Trophoblast cell (in vitro differentiated cells and primary cell): ENCODE results near the gene GAK.

ENCODE experiments used
- DNase-seq, 2 donors: peaks; one replicate each; pipeline ENCODE4 v3.0.0-alpha.2; 2016
- H2AFZ ChIP-seq: 2 replicates; pipeline ENCODE4 v1.6.1; 2013; ENCODE audit warnings: low read length, moderate library complexity, mild to moderate bottlenecking; ENCODE audit not compliant: insufficient read depth, poor library complexity
- H2AK5ac ChIP-seq: 2 replicates; pipeline ENCODE4 v1.6.1; 2013; ENCODE audit warnings: mild to moderate bottlenecking, low read length
- H2BK120ac ChIP-seq: 2 replicates; pipeline ENCODE4 v1.6.1; 2013; ENCODE audit warnings: low read length, mild to moderate bottlenecking, moderate library complexity; ENCODE audit not compliant: insufficient read depth, poor library complexity
- H2BK12ac ChIP-seq: 2 replicates; pipeline ENCODE4 v1.6.1; 2013; ENCODE audit warnings: mild to moderate bottlenecking, low read length, moderate library complexity
- H2BK5ac ChIP-seq: 2 replicates; pipeline ENCODE4 v1.6.1; 2013; ENCODE audit warnings: low read length, low read depth, moderate library complexity, mild to moderate bottlenecking; ENCODE audit not compliant: poor library complexity
- H3K14ac ChIP-seq: 2 replicates; pipeline ENCODE4 v1.6.1; 2013; ENCODE audit warnings: mild to moderate bottlenecking, low read length
- H3K18ac ChIP-seq: 2 replicates; pipeline ENCODE4 v1.6.1; 2013; ENCODE audit warnings: mild to moderate bottlenecking, low read length
- H3K23ac ChIP-seq: 2 replicates; pipeline ENCODE4 v1.6.1; 2013; ENCODE audit warnings: low read length
- H3K27ac ChIP-seq: 2 replicates; pipeline ENCODE4 v1.5.1; 2013; ENCODE audit warnings: low read depth, mild to moderate bottlenecking, inconsistent platforms, low read length, moderate library complexity
- H3K27me3 ChIP-seq: 2 replicates; pipeline ENCODE4 v1.6.1; 2013; ENCODE audit warnings: inconsistent platforms, mild to moderate bottlenecking, low read length, moderate library complexity; ENCODE audit not compliant: insufficient read depth
- H3K36me3 ChIP-seq, 2 experiments: 1 replicate in 1 of 2; 2 replicates in 1 of 2; pipeline ENCODE4 v1.6.1; 2013; ENCODE audit warnings: low read length in 2 of 2, mild to moderate bottlenecking in 2 of 2, moderate library complexity in 1 of 2; ENCODE audit not compliant: insufficient read depth in 2 of 2, control insufficient read depth in 1 of 2
- H3K4ac ChIP-seq: 2 replicates; pipeline ENCODE4 v1.6.1; 2013; ENCODE audit warnings: low read depth, mild to moderate bottlenecking, low read length, moderate library complexity
- H3K4me1 ChIP-seq, 2 experiments: 1 replicate in 1 of 2; 2 replicates in 1 of 2; pipeline ENCODE4 v1.6.1; 2013; ENCODE audit warnings: low read length in 2 of 2, mild to moderate bottlenecking in 2 of 2, moderate library complexity in 1 of 2; ENCODE audit not compliant: insufficient read depth in 2 of 2, control insufficient read depth in 1 of 2
- H3K4me2 ChIP-seq: 2 replicates; pipeline ENCODE4 v1.6.1; 2013; ENCODE audit warnings: inconsistent platforms, mild to moderate bottlenecking, low read length, moderate library complexity
- H3K4me3 ChIP-seq: 2 replicates; pipeline ENCODE4 v1.5.1; 2013; ENCODE audit warnings: mild to moderate bottlenecking, low read depth, low read length, inconsistent platforms
- H3K79me1 ChIP-seq: one replicate; pipeline ENCODE4 v1.6.1; 2013; ENCODE audit warnings: low read length
- H3K79me2 ChIP-seq: 2 replicates; pipeline ENCODE4 v1.6.1; 2013; ENCODE audit warnings: low read length, mild to moderate bottlenecking; ENCODE audit not compliant: control insufficient read depth, insufficient read depth, poor library complexity
- H3K9ac ChIP-seq: 2 replicates; pipeline ENCODE4 v1.6.1; 2013; ENCODE audit warnings: mild to moderate bottlenecking, low read length
- H3K9me3 ChIP-seq: 2 replicates; pipeline ENCODE4 v1.6.1; 2013; ENCODE audit warnings: low read depth, mild to moderate bottlenecking, control low read depth, inconsistent platforms, low read length; ENCODE audit not compliant: insufficient read depth
- H4K12ac ChIP-seq: 2 replicates; pipeline ENCODE4 v1.6.1; 2013; ENCODE audit warnings: low read depth, mild to moderate bottlenecking, low read length, moderate library complexity
- H4K8ac ChIP-seq: 2 replicates; pipeline ENCODE4 v1.6.1; 2013; ENCODE audit warnings: low read depth, mild to moderate bottlenecking, low read length, moderate library complexity
- H4K91ac ChIP-seq: one replicate; pipeline ENCODE4 v1.6.1; 2013; ENCODE audit warnings: low read depth, mild to moderate bottlenecking, low read length, moderate library complexity
- WGBS: extraction: QIAGEN DNeasy Blood & Tissue Kit; methylation state at CpG from one replicate; pipeline ENCODE4 v1.1.7; 2013; ENCODE audit warnings: missing lambda C conversion rate; ENCODE audit not compliant: insufficient read length, insufficient coverage; ENCODE audit errors: extremely low coverage; 5-methylcytosine and 5-hydroxymethylcytosine counted together

GAK gene

DNA sequence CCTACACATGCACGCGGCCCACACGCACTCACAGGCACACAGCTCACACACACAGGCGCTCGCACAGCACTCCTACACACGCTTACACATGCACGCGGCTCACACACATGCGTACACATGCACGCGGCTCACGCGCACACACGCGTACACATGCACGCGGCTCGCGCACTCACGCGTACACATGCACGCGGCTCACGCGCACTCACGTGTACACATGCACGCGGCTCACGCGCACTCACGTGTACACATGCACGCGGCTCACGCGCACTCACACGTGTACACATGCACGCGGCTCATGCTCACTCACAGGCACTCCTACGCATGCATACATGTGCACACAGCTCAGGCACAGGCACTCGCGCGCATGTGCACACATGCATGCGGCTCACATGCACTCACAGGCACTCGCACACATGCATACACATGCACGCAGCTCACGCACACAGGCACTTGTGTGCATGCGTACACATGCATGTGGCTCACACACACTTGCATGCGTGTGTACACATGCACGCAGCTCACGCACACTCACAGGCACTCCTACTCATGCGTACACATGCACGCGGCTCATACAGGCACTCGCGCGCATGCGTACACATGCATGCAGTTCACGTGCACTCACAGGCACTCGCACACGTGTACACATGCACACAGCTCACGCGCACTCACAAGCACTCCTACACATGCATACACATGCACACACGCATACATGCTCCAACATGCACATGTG lies 44.9 kb downstream of the GAK start:
- Histone ChIP-seq H3K9ac (no peak overlapping the region), H3K23ac (no peak overlapping the region), H4K91ac (no peak overlapping the region), H3K4ac (no peak overlapping the region), H3K4me1 (no peaks in the 10 kb centered on the region), H2BK5ac (no peak overlapping the region), H2BK12ac (no peak overlapping the region), H3K79me1 (no peaks in the 10 kb centered on the region), H3K36me3 (peaks cover 84 to 87% of the 10 kb centered on the region in 2 experiments), H3K4me2 (no peak overlapping the region), H3K27ac (no peak overlapping the region), H2AFZ (no peak overlapping the region), H3K14ac (no peak overlapping the region), H4K12ac (no peak overlapping the region), H3K4me3 (peak overlapping the region; percentile 40), H3K79me2 (no peaks in the 10 kb centered on the region), H3K9me3 (peaks cover 8% of the 10 kb centered on the region), H2AK5ac (no peak overlapping the region), H3K27me3 (no peaks in the 10 kb centered on the region), H3K18ac (no peak overlapping the region), H4K8ac (no peak overlapping the region), H2BK120ac (no peak overlapping the region)
- no peak for DNase-seq
- no CpG with 5 or more reads among the region's 63 CpGs for WGBS

- H3K9ac ChIP-seq, result no peak overlapping the region
- H3K23ac ChIP-seq, result no peak overlapping the region
- H3K4ac ChIP-seq, result no peak overlapping the region
- H2BK120ac ChIP-seq, result no peak overlapping the region
- no peak overlapping the region for H3K4me3 ChIP-seq
- H3K79me2 ChIP-seq, result no peaks in the 10 kb centered on the region
- no peaks in the 10 kb centered on the region for H3K4me1 ChIP-seq
- no peak overlapping the region for H4K91ac ChIP-seq
- no peak overlapping the region for H2AK5ac ChIP-seq
- H2AFZ ChIP-seq, result no peak overlapping the region
- H3K79me1 ChIP-seq, result no peaks in the 10 kb centered on the region
- H2BK12ac ChIP-seq, result no peak overlapping the region
- no peak overlapping the region for H3K18ac ChIP-seq
- H3K9me3 ChIP-seq, result peaks cover 8% of the 10 kb centered on the region
- no peak overlapping the region for H4K8ac ChIP-seq
- H3K27me3 ChIP-seq, result no peaks in the 10 kb centered on the region
- no peak overlapping the region for H3K14ac ChIP-seq
- WGBS, result no CpG with 5 or more reads among the region's 9 CpGs
- DNase-seq, result no peak
- no peak overlapping the region for H2BK5ac ChIP-seq
- no peak overlapping the region for H4K12ac ChIP-seq
- no peak overlapping the region for H3K4me2 ChIP-seq
- H3K27ac ChIP-seq, result no peak overlapping the region
- H3K36me3 ChIP-seq, result peaks cover 87 to 88% of the 10 kb centered on the region in 2 experiments
These were observed 45.9 kb downstream of the GAK start for GRCh38 chr4:886244-886643.

DNA sequence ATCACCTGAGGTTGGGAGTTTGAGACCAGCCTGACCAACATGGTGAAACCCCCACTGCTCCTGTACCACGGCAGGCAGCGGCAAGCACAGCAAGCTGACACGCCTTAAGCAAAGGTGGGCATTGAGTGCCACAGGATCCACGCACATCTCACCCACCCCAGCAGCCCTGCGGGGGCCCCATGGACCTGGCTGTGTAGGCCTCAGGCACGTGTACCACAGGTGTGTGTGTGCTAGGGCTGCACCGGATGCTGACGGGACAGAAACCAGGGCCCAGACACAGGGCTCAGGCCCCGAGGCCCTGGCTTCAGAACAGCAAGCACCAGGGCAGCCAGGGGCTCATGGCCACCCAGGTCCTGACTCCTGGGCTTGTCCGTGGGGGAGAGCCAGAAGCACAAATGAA lies 46.8 kb downstream of the GAK start:
- DNase-seq, result no peak
- H3K23ac ChIP-seq, result no peak overlapping the region
- no peaks in the 10 kb centered on the region for H3K27me3 ChIP-seq
- no peak overlapping the region for H2BK5ac ChIP-seq
- H3K36me3 ChIP-seq, result peaks cover 93 to 94% of the 10 kb centered on the region in 2 experiments
- H3K9me3 ChIP-seq, result peaks cover 8% of the 10 kb centered on the region
- H2AK5ac ChIP-seq, result no peak overlapping the region
- no peaks in the 10 kb centered on the region for H3K4me1 ChIP-seq
- H3K18ac ChIP-seq, result no peak overlapping the region
- no peaks in the 10 kb centered on the region for H3K79me1 ChIP-seq
- H3K27ac ChIP-seq, result no peak overlapping the region
- H4K8ac ChIP-seq, result no peak overlapping the region
- H3K4ac ChIP-seq, result no peak overlapping the region
- no peak overlapping the region for H4K91ac ChIP-seq
- no peak overlapping the region for H3K4me3 ChIP-seq
- no peak overlapping the region for H3K4me2 ChIP-seq
- no peak overlapping the region for H3K9ac ChIP-seq
- H4K12ac ChIP-seq, result no peak overlapping the region
- no peak overlapping the region for H2BK120ac ChIP-seq
- no peak overlapping the region for H2BK12ac ChIP-seq
- no peaks in the 10 kb centered on the region for H3K79me2 ChIP-seq
- WGBS, result no CpG with 5 or more reads among the region's 10 CpGs
- H3K14ac ChIP-seq, result no peak overlapping the region
- no peak overlapping the region for H2AFZ ChIP-seq

GRCh38 chr4:884896-885295 lies 47.2 kb downstream of the GAK start:
- no CpG with 5 or more reads among the region's 24 CpGs for WGBS
- Histone ChIP-seq H2AK5ac (no peak overlapping the region), H3K79me1 (no peaks in the 10 kb centered on the region), H2BK5ac (no peak overlapping the region), H3K4me2 (no peak overlapping the region), H3K27ac (no peak overlapping the region), H3K9ac (no peak overlapping the region), H3K4ac (no peak overlapping the region), H4K8ac (no peak overlapping the region), H3K23ac (no peak overlapping the region), H2BK120ac (no peak overlapping the region), H3K9me3 (peaks cover 8% of the 10 kb centered on the region), H4K91ac (no peak overlapping the region), H3K14ac (no peak overlapping the region), H2BK12ac (no peak overlapping the region), H3K27me3 (no peaks in the 10 kb centered on the region), H3K4me1 (no peaks in the 10 kb centered on the region), H2AFZ (no peak overlapping the region), H3K18ac (no peak overlapping the region), H3K4me3 (no peak overlapping the region), H4K12ac (no peak overlapping the region), H3K79me2 (no peaks in the 10 kb centered on the region), H3K36me3 (peaks cover 93 to 94% of the 10 kb centered on the region in 2 experiments)
- no peak for DNase-seq
